Endometrium (tissue), 2 donors: Measurements from ENCODE around the gene NLRP12.
"Not testable (repeated sequence)": the region's sequence is repeated elsewhere in the genome, so short reads cannot be mapped to it uniquely, and the experiment has no call there.

Experiments
- FAIRE-seq: peaks from 2 replicates; lab custom pipeline; 2012; peaks lifted over from hg19 to GRCh38; lab: Jason Lieb, UNC
- donor health status: control.
- donor health status: control.

The NLRP12 gene

DNA sequence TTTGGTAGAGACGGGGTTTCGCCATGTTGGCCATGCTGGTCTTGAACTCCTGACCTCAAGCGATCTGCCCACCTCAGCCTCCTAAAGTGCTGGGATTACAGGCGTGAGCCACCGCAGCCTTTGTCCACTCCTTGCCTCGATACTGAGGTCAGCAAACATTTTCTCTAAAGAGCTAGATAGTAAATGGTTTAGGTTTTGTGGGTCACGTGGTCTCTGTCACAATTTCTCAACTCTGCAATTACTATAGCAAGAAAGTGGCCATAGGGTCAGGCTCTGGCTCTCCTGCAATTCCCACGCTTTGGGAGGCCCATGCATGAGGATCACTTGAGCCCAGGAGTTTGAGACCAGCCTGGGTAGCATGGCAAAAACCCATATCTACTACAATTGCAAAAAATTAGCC lies 42.8 kb downstream of the NLRP12 start:
- not testable (repeated sequence) for FAIRE-seq

DNA sequence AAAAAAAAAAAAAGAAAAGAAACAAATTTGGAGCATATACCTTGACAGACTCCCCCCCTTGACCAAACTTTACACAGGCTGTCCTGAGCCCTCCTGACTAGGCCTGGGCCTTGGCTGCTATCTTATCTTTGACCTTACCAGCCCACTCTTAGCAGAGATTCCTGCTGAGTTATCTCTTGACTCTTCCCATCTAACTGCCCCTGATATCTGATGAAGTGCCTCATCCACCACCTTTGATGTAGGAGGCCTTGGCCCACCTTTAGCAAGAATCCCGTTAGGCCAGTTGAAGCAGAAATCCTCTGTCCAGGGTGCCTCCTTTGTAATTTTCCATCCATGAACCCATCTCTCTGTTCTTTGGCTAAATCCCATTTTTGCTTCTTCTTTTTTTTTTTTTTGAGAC lies 43.6 kb downstream of the NLRP12 start:
- FAIRE-seq, result no peak

DNA sequence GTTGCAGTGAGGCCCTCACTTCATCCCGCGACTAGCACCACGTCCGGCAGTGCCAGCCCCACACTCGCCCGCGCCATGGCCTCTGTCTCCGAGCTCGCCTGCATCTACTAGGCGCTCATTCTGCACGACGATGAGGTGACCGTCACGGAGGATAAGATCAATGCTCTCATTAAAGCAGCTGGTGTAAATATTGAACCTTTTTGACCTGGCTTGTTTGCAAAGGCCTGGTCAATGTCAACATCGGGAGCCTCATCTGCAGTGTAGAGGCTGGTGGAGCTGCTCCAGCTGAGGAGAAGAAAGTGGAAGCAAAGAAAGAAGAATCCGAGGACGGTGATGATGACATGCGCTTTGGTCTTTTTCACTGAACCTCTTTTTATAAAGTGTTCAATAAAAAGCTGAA lies 48.6 kb downstream of the NLRP12 start:
- FAIRE-seq, result no peak

DNA sequence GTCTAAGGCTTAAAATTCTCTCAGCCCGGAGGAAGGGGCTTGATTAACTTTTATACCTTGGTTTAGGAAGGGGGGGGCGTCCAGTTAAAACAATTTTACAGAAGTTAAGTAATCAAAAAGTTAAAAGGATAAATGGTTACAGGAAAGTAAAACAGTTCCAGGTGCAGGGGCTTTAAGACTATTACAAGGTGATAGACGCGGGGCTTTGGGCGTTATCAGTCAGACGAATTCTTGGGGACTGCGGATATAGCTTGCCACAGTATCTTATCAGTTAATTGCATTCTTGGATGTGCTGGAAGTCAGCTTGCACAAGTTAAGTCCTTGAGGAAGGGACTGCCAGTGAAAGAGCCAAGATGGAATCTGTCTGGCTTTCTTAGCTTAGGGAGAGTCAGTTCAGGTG lies 49.6 kb downstream of the NLRP12 start:
- FAIRE-seq, result not testable (repeated sequence)

DNA sequence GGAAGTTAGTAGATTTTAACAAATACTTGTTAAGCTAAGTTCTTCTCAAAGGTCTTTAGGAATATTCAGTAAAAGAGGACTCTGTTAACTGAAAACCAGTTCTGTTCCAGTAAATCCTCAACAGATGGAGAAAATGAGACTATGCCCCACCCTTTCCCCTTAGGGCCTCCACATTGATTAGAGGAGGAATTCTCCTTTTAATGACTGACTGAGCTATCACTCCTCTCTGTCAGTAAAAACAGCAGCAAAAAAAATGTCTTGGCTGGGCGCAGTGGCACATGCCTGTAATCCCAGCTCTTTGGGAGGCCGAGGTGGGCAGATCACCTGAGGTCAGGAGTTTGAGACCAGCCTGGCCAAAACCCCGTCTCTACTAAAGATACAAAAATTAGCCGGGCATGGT lies 50.1 kb downstream of the NLRP12 start:
- FAIRE-seq, result no peak

DNA sequence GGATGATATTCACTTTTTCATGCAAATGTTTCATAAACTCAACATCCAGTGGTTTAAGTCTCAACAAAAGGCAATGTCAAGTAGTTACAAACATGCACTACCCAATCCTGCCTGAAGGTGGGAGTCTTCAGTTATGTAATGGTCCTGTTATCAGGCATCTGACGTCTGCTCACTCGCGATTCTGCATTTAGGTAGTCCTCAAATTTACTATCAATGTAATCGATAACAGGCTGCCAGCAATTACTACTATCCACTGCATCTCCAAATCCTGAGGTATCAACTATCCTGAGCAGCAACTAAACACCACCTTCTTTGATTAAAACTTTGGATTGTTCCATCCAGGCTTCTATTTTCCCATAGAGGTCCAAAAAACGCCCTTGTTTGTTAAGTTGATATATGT lies 51.2 kb downstream of the NLRP12 start:
- peak; percentile 94 for FAIRE-seq

DNA sequence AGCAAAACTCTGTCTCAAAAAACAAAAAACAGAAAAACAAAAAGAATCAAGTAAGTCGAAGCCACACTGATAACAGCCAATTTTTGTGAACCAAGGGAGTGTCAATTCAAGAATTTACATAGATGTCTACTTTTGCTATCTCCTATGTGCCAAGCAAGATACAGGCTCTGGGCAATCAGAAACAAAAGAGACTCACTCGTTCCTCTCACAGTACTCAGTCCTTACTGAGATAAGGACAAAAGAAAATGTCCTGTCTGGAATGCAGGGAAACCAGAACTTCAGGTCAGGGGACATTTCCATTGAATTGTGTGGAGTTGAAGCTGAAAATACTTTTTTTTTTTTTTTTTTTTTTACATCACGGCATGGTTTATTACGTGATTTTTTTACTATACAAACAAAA lies 53.0 kb downstream of the NLRP12 start:
- no peak for FAIRE-seq

DNA sequence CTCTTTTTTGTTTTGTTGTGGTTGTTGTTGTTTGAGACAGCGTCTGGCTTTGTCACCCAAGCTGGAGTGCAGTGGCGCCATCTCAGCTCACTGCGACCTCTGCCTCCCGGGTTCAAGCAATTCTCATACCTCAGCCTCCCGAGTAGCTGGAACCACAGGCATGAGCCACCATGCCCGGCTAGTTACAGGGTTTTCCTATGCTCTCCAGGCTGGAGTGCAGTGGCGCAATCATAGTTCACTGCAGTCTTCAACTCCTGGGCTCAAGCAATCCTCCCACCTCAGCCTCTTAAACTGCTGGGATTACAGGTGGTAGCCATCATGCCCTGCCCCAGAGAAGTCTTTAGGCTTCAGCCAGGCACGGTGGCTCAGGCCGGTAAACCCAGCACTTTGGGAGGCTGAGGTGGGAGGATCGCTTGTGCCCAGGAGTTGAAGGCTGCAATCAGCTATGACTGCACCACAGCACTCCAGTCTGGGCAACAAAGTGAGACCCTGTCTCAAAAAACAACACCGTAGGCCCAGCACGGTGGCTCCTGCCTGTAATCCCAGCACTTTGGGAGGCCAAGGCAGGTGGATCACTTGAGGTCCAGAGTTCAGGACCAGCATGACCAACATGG lies 54.3 kb downstream of the NLRP12 start:
- FAIRE-seq, result not testable (repeated sequence)

DNA sequence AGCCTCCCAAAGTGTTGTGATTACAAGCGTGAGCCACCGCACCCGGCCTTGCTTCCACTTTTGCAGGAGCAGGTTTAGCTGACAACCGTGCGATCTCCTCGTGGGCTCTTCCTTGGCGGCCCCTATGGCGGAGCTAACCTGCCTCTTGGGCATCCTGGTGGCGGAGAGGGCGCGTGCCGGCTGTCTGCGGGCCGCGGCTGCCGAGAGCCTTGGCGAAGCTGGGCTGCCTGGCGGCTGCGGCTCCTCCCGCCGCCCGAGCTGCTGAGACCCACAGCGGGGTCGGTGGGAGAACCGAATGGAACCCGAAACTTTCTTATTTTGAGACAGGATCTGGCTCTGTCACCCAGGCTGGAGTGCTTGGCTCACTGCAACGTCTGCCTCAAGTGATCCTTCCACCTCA lies 55.7 kb downstream of the NLRP12 start:
- no peak for FAIRE-seq

DNA sequence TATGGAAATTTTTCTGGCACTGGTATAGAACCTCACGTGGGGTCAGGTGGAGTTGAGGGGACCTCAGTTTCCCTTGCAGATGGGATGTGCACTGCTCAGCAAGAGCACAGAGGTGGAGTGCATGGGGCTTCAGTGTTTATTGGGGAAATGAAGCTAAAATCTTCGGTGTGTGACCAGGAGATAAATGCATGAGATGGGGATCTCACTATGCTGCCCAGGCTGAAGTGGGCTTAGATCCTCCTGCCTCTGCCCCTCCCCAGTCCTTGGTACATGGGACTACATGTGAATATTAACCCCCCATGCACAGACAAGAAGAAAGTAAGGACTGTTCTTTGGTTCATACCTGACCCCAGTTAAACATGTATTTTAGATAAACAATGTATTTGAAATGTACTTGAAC lies 65.1 kb downstream of the NLRP12 start:
- FAIRE-seq, result not testable (repeated sequence)
